K562 (cell line): ENCODE results near the gene FGF12.

Experiments
- ARID2 ChIP-seq: fragments of 450-650 bp; IDR thresholded peaks from 2 replicates; pipeline ENCODE4 v1.6.1; 2017; ENCODE audit warnings: antibody characterized with exemption, mild to moderate bottlenecking
- CTCF ChIP-seq, 3 experiments: IDR thresholded peaks in 2 of 3; conservative IDR thresholded peaks in 1 of 3; 2 replicates each; pipeline ENCODE4 v1.5.1; 2011 to 2012; ENCODE audit warnings: low read length in 3 of 3, mild to moderate bottlenecking in 3 of 3, control low read depth in 2 of 3, improper control_type of control experiment in 1 of 3, inconsistent platforms in 1 of 3, low read depth in 1 of 3, mixed read lengths in 1 of 3, moderate library complexity in 1 of 3; ENCODE audit not compliant: insufficient read depth in 2 of 3
- NFYB ChIP-seq: IDR thresholded peaks from 2 replicates; pipeline ENCODE4 v1.6.1; 2011; ENCODE audit warnings: mild to moderate bottlenecking, moderate library complexity; ENCODE audit not compliant: insufficient read length; ENCODE audit errors: extremely low read depth
- ZNF76 ChIP-seq: fragments of 250-450 bp; sonication (Bioruptor Pico); IDR thresholded peaks from 2 replicates; pipeline ENCODE4 v1.4.0; 2020; ENCODE audit warnings: mild to moderate bottlenecking, moderate library complexity, borderline replicate concordance
- ZNF766 ChIP-seq: fragments of 200-800 bp; sonication (Bioruptor generic); conservative IDR thresholded peaks from 2 replicates; pipeline ENCODE4 v1.6.1; 2016; ENCODE audit warnings: missing genetic modification characterization, missing compliant biosample characterization
- TF ChIP-seq, protein P1 (sequence below), 3 experiments: fragments of 200-800 bp in 1 of 3; sonication (Bioruptor generic) in 1 of 3; sonication (generic) in 1 of 3; formaldehyde crosslinking in 1 of 3; IDR thresholded peaks; 2 replicates each; pipeline versions ENCODE4 v1.6.1 to v1.8.0; 2016 to 2022; ENCODE audit warnings: mild to moderate bottlenecking in 2 of 3, missing compliant biosample characterization in 2 of 3, missing genetic modification characterization in 2 of 3, missing genetic modification reagents in 1 of 3

GRCh38 chr3:192489579-192489978, 237.8 kb downstream of the FGF12 start:
- no peak for TF ChIP-seq ZNF766 (CRISPR knock-in tag)
- TF ChIP-seq, protein P1, sequence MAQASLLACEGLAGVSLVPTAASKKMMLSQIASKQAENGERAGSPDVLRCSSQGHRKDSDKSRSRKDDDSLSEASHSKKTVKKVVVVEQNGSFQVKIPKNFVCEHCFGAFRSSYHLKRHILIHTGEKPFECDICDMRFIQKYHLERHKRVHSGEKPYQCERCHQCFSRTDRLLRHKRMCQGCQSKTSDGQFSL (CRISPR knock-in tag; IDR thresholded peaks at IDR 0.05), result no peak
- TF ChIP-seq, protein P1 (tag; IDR thresholded peaks at IDR 0.05), result no peak
- TF ChIP-seq NFYB, result no peak
- TF ChIP-seq ZNF76 (CRISPR knock-in tag), result no peak
- TF ChIP-seq CTCF (IDR thresholded peaks at IDR 0.05 in 2 of 3, conservative IDR thresholded peaks at IDR 0.05 in 1 of 3; ENCODE audit: insufficient read depth in 2 of 3, low read depth in 1 of 3, low read length in 3 of 3), result no peak
- TF ChIP-seq ARID2, result no peak
